MM.1S (cell line): ENCODE data around the gene FOXC1.

Experiments
- DNase-seq: peaks from one replicate; pipeline ENCODE4 v3.0.0-alpha.2; 2015
- H2AFZ ChIP-seq: fragments of 300-600 bp; sonication (generic); 2 replicates; pipeline ENCODE4 v1.6.0; 2016; ENCODE audit warnings: antibody characterized with exemption, low read length
- H3F3A ChIP-seq: fragments of 300-600 bp; sonication (generic); 2 replicates; pipeline ENCODE4 v1.6.1; 2016; ENCODE audit warnings: mild to moderate bottlenecking, antibody characterized with exemption, low read length, moderate library complexity, mixed read lengths; ENCODE audit not compliant: insufficient read depth
- H3K27ac ChIP-seq: fragments of 300-600 bp; sonication (generic); 2 replicates; pipeline ENCODE4 v1.5.1; 2016; ENCODE audit warnings: mild to moderate bottlenecking, low read length
- H3K27me3 ChIP-seq: fragments of 300-600 bp; sonication (generic); replicated peaks from 2 replicates; pipeline ENCODE4 v1.6.0; 2016; ENCODE audit warnings: low read length; ENCODE audit not compliant: insufficient read depth
- H3K36me3 ChIP-seq: fragments of 300-600 bp; sonication (generic); replicated peaks from 2 replicates; pipeline ENCODE4 v1.6.1; 2016; ENCODE audit warnings: mild to moderate bottlenecking, low read length, mixed read lengths; ENCODE audit not compliant: insufficient read depth
- H3K4me1 ChIP-seq: fragments of 300-600 bp; sonication (generic); 2 replicates; pipeline ENCODE4 v1.6.1; 2016; ENCODE audit warnings: low read length, mixed read lengths
- H3K4me2 ChIP-seq: fragments of 300-600 bp; sonication (generic); 2 replicates; pipeline ENCODE4 v1.6.0; 2016; ENCODE audit warnings: low read depth, low read length
- H3K4me3 ChIP-seq: fragments of 300-600 bp; sonication (generic); 2 replicates; pipeline ENCODE4 v1.5.1; 2016; ENCODE audit warnings: low read length, mixed read lengths
- H3K79me2 ChIP-seq: fragments of 300-600 bp; sonication (generic); 2 replicates; pipeline ENCODE4 v1.6.1; 2016; ENCODE audit warnings: mixed run types, low read length, mixed read lengths
- H3K9ac ChIP-seq: fragments of 300-600 bp; sonication (generic); 2 replicates; pipeline ENCODE4 v1.6.1; 2016; ENCODE audit warnings: low read length, mixed read lengths
- H3K9me2 ChIP-seq: fragments of 300-600 bp; sonication (generic); replicated peaks from 2 replicates; pipeline ENCODE4 v1.6.1; 2016; ENCODE audit warnings: mild to moderate bottlenecking, low read length, mixed read lengths; ENCODE audit not compliant: insufficient read depth
- H3K9me3 ChIP-seq: fragments of 300-600 bp; sonication (generic); replicated peaks from 2 replicates; pipeline ENCODE4 v1.6.1; 2016; ENCODE audit warnings: mild to moderate bottlenecking, low read length, mixed read lengths; ENCODE audit not compliant: insufficient read depth
- H4K20me1 ChIP-seq: fragments of 300-600 bp; sonication (generic); 2 replicates; pipeline ENCODE4 v1.6.1; 2016; ENCODE audit warnings: mild to moderate bottlenecking, low read length, moderate library complexity, mixed read lengths; ENCODE audit not compliant: insufficient read depth
- EZH2 ChIP-seq: fragments of 300-600 bp; sonication (generic); optimal IDR thresholded peaks from 2 replicates; pipeline ENCODE3; 2017; ENCODE audit warnings: low read depth, mild to moderate bottlenecking, antibody characterized with exemption, low read length, mixed read lengths
- EZH2phosphoT487 ChIP-seq: fragments of 300-600 bp; sonication (generic); IDR thresholded peaks from 2 replicates; pipeline ENCODE4 v1.6.1; 2018; ENCODE audit warnings: antibody characterized with exemption, low read length
- TF ChIP-seq, protein P1 (sequence below): fragments of 300-600 bp; sonication (generic); IDR thresholded peaks from 2 replicates; pipeline ENCODE4 v1.5.1; 2016; ENCODE audit warnings: antibody characterized with exemption, low read length, mixed read lengths

The FOXC1 gene

DNA sequence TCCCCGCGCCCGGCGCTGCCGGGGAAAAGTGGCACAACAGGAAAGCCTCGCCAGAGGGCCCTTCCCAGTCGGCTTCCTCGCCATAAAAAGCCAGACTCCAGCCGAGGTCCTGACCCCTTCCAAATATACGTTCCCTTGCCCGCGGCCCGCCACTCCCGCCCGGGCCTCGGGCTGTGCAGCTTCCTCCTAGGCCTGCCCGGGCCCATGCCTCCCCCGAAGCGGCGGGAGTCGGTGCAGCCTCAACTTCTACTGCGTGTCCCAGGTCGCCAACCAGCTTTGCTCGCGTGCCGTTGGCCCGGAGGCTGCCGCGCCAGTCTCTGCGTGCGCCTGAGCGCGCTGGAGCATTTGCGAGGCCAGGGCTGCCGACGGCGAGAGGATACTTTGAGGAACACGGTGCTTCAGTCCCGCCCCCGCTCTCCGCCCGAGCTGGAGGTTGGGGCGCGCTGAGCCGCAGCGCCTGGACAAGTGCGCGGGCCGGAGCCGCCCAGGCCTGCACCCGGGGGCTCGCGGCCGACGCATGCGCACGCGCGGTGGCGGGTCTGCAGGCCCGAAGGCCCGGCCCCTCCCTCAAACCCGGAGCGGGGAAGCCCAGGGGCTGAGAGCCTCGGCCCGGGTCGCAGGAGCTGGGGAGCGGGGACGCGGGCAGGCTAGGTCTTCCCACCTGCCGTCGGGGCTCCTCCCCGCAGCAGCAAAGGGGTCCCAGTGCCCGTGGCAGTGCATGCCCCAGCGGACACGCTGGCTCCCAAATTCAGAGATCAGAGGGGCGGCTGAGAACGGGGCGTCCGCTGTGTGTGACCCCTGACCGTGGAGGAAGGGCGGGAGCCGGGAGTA, 10.2 kb downstream of the FOXC1 start:
- Histone ChIP-seq H3F3A (no peaks in the 10 kb centered on the region), H3K27me3 (no peaks in the 10 kb centered on the region), H3K4me1 (no peaks in the 10 kb centered on the region), H4K20me1 (no peaks in the 10 kb centered on the region), H3K27ac (no peak overlapping the region), H3K79me2 (no peaks in the 10 kb centered on the region), H3K9me3 (no peaks in the 10 kb centered on the region), H3K4me2 (no peak overlapping the region), H2AFZ (no peak overlapping the region), H3K36me3 (no peaks in the 10 kb centered on the region), H3K9me2 (no peaks in the 10 kb centered on the region), H3K4me3 (no peak overlapping the region), H3K9ac (no peak overlapping the region)
- TF ChIP-seq, protein P1, sequence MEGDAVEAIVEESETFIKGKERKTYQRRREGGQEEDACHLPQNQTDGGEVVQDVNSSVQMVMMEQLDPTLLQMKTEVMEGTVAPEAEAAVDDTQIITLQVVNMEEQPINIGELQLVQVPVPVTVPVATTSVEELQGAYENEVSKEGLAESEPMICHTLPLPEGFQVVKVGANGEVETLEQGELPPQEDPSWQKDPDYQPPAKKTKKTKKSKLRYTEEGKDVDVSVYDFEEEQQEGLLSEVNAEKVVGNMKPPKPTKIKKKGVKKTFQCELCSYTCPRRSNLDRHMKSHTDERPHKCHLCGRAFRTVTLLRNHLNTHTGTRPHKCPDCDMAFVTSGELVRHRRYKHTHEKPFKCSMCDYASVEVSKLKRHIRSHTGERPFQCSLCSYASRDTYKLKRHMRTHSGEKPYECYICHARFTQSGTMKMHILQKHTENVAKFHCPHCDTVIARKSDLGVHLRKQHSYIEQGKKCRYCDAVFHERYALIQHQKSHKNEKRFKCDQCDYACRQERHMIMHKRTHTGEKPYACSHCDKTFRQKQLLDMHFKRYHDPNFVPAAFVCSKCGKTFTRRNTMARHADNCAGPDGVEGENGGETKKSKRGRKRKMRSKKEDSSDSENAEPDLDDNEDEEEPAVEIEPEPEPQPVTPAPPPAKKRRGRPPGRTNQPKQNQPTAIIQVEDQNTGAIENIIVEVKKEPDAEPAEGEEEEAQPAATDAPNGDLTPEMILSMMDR = no peak
- no peak for TF ChIP-seq EZH2phosphoT487
- no peak for TF ChIP-seq EZH2
- no peak for DNase-seq

DNA sequence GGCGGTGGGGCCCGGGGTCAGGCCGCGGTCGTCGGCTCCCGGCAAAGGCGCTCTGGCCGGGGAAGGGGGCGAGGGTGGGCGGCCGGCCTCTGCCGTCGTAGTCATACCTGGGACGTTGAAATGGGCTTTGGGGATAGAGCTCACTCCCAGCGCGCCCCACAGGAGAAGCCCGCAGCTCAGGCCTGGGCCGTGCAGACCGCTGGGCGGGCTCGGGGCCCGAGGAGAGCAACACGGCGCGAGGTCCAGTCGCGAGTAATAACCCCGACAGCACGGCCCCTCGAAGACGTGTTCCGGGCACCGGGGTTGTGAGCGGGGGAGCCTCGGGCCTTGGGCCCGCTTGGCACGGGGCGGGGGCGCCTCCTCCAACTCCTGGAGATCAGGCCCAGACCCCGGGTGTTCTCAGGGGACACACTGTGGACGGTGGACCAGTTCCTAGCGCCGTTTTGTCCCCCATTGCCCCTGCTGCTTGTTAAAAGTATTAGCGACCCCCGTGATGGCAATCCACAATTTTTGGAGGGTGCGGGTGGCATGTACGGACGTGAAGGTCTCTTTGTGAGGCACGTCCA, 10.9 kb downstream of the FOXC1 start:
- no peaks in the 10 kb centered on the region for H3K9me3 ChIP-seq
- H3K27me3 ChIP-seq = no peaks in the 10 kb centered on the region
- no peaks in the 10 kb centered on the region for H3K9me2 ChIP-seq
- no peak overlapping the region for H3K9ac ChIP-seq
- no peak overlapping the region for H3K4me2 ChIP-seq
- no peaks in the 10 kb centered on the region for H3K4me1 ChIP-seq
- TF ChIP-seq EZH2phosphoT487 = no peak
- TF ChIP-seq EZH2 = no peak
- TF ChIP-seq, protein P1 = no peak
- no peak overlapping the region for H3K4me3 ChIP-seq
- H4K20me1 ChIP-seq = no peaks in the 10 kb centered on the region
- H3K36me3 ChIP-seq = no peaks in the 10 kb centered on the region
- no peaks in the 10 kb centered on the region for H3F3A ChIP-seq
- H3K27ac ChIP-seq = no peak overlapping the region
- no peak for DNase-seq
- no peak overlapping the region for H2AFZ ChIP-seq
- H3K79me2 ChIP-seq = no peaks in the 10 kb centered on the region

DNA sequence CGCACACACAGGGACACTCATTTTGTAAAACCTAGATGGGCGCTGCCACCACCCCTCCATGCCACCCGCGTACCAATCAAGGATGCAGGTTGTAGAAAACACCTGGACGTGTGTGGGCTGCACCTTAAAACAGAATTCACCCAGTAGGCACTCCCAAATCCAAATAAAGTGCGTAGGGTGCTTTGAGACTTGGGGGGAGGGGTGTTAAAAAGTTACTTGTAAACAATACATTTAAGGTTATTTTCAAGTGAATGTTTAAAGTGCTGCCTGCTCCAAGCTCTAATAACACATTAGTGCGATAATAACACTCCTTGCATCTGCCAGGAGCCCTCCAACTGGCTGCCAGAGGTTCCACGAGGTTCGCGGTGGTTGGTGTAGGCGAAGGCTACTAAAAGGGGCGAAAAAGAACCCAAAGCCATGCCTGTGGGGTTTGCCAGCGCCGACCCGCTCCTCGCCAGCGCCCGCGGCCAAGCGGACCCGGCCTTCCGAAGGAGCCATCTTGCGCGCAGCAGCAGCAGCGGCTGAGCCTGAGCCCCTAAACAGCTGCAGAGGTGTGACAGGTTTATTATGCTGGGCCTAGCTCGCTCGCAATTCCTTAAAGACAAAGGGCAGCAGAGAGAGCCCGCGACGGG, 11.5 kb downstream of the FOXC1 start:
- Histone ChIP-seq H3K4me1 (no peaks in the 10 kb centered on the region), H3K9me3 (no peaks in the 10 kb centered on the region), H3K4me2 (no peak overlapping the region), H2AFZ (no peak overlapping the region), H3K9me2 (no peaks in the 10 kb centered on the region), H3F3A (no peaks in the 10 kb centered on the region), H3K27me3 (no peaks in the 10 kb centered on the region), H3K9ac (no peak overlapping the region), H3K36me3 (no peaks in the 10 kb centered on the region), H3K27ac (no peak overlapping the region), H3K79me2 (no peaks in the 10 kb centered on the region), H3K4me3 (no peak overlapping the region), H4K20me1 (no peaks in the 10 kb centered on the region)
- TF ChIP-seq, protein P1 = no peak
- TF ChIP-seq EZH2 (no peak), EZH2phosphoT487 (no peak)
- DNase-seq = no peak
